Tibial artery (tissue), 4 donors: ENCODE measurements around the gene PCNT.

Source experiments
- DNase-seq, 2 donors: peaks; one replicate each; pipeline ENCODE4 v3.0.0-alpha.2; 2019
- H3K27ac ChIP-seq, 2 donors: fragments of 200-600 bp; sonication (generic) in 1 of 2; 1 replicate in 1 of 2; 2 replicates in 1 of 2; pipeline ENCODE4 v1.5.1; 2018 to 2019; ENCODE audit warnings: mild to moderate bottlenecking in 1 of 2
- H3K27me3 ChIP-seq, 2 donors: fragments of 200-600 bp; sonication (generic) in 1 of 2; one replicate each; pipeline versions ENCODE4 v1.5.1 to v1.6.0; 2016 to 2019
- H3K36me3 ChIP-seq, 3 donors: fragments of 200-600 bp; sonication (generic) in 2 of 3; one replicate each; pipeline ENCODE4 v1.5.1; 2016 to 2019; ENCODE audit warnings: mild to moderate bottlenecking in 2 of 3
- H3K4me1 ChIP-seq, 4 donors: fragments of 200-600 bp; sonication (generic) in 2 of 4; 1 replicate in 3 of 4; 2 replicates in 1 of 4; pipeline ENCODE4 v1.5.1; 2016 to 2019
- H3K4me3 ChIP-seq, 2 donors: fragments of 200-600 bp; sonication (generic) in 1 of 2; 1 replicate in 1 of 2; 2 replicates in 1 of 2; pipeline ENCODE4 v1.5.1; 2018 to 2019; ENCODE audit warnings: mild to moderate bottlenecking in 2 of 2
- H3K9me3 ChIP-seq, 3 donors: fragments of 200-600 bp; sonication (generic) in 1 of 3; one replicate each; pipeline ENCODE4 v1.5.1; 2016 to 2019
- CTCF ChIP-seq, 2 experiments: fragments of 200-600 bp in 1 of 2; fragments of 450-650 bp in 1 of 2; IDR thresholded peaks; one replicate each; pipeline ENCODE4 v1.5.1; 2017 to 2019; ENCODE audit warnings: antibody characterized with exemption in 2 of 2, mild to moderate bottlenecking in 1 of 2, moderate library complexity in 1 of 2
- intact Hi-C: fragments of 100-400 bp; cut with DNase I; formaldehyde crosslinking; loops from one replicate; pipeline ENCODE4 v1.15.0; 2023; ENCODE audit warnings: low total_unique reads

The PCNT gene

GRCh38 chr21:46311568-46311967, 12.4 kb upstream of the PCNT start:
- no peaks in the 10 kb centered on the region for H3K9me3 ChIP-seq
- intact Hi-C loops, result no loop called here
- H3K4me3 ChIP-seq, result no peak overlapping the region
- H3K36me3 ChIP-seq, result peaks cover 0 to 13% (median 0%) of the 10 kb centered on the region in 3 donors
- no peaks in the 10 kb centered on the region for H3K27me3 ChIP-seq
- H3K27ac ChIP-seq, result no peak overlapping the region
- no peak for TF ChIP-seq CTCF (IDR thresholded peaks at IDR 0.05)
- no peak for DNase-seq
- no peaks in the 10 kb centered on the region for H3K4me1 ChIP-seq

DNA sequence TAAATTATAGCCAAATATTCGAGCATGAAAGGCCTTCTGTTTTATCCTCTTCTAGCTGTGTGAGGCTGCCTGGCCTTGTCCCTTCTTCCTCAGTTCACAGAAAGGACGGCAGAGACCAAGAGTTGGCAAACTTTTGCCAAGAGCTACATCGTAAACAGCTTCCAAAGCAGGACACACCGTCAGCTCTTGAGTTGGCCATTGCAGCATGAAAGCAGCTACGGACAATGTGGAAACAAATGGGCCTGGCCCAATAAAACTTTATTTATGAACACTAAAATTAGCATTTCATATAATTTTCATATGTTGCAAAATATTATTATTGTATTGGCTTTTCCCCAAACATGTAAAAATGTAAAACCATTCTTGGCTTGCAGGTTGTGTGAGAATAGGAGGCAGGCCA, 11.0 kb upstream of the PCNT start:
- Histone ChIP-seq H3K4me1 (no peaks in the 10 kb centered on the region), H3K27me3 (no peaks in the 10 kb centered on the region), H3K36me3 (peaks cover 0 to 13% (median 0%) of the 10 kb centered on the region in 3 donors), H3K27ac (no peak overlapping the region), H3K9me3 (no peaks in the 10 kb centered on the region), H3K4me3 (no peak overlapping the region)
- no peak for TF ChIP-seq CTCF (IDR thresholded peaks at IDR 0.05)
- intact Hi-C loops, result no loop called here
- DNase-seq, result no peak

GRCh38 chr21:46314441-46315020, 9.4 kb upstream of the PCNT start:
- Histone ChIP-seq H3K27me3 (no peaks in the 10 kb centered on the region), H3K4me1 (no peaks in the 10 kb centered on the region), H3K27ac (no peak overlapping the region), H3K9me3 (no peaks in the 10 kb centered on the region), H3K36me3 (peaks cover 0 to 4% (median 0%) of the 10 kb centered on the region in 3 donors), H3K4me3 (no peak overlapping the region)
- TF ChIP-seq CTCF (IDR thresholded peaks at IDR 0.05), result no peak
- intact Hi-C loops, result no loop called here
- no peak for DNase-seq

- no peak for TF ChIP-seq CTCF (IDR thresholded peaks at IDR 0.05)
- no peak for DNase-seq
- Histone ChIP-seq H3K4me3 (no peak overlapping the region), H3K27ac (no peak overlapping the region), H3K9me3 (no peaks in the 10 kb centered on the region), H3K27me3 (no peaks in the 10 kb centered on the region), H3K4me1 (peaks cover 0 to 3% (median 0%) of the 10 kb centered on the region in 4 donors), H3K36me3 (peaks cover 0 to 4% (median 0%) of the 10 kb centered on the region in 3 donors)
- intact Hi-C loops, result no loop called here
These were observed 7.1 kb upstream of the PCNT start for GRCh38 chr21:46316708-46317324.

DNA sequence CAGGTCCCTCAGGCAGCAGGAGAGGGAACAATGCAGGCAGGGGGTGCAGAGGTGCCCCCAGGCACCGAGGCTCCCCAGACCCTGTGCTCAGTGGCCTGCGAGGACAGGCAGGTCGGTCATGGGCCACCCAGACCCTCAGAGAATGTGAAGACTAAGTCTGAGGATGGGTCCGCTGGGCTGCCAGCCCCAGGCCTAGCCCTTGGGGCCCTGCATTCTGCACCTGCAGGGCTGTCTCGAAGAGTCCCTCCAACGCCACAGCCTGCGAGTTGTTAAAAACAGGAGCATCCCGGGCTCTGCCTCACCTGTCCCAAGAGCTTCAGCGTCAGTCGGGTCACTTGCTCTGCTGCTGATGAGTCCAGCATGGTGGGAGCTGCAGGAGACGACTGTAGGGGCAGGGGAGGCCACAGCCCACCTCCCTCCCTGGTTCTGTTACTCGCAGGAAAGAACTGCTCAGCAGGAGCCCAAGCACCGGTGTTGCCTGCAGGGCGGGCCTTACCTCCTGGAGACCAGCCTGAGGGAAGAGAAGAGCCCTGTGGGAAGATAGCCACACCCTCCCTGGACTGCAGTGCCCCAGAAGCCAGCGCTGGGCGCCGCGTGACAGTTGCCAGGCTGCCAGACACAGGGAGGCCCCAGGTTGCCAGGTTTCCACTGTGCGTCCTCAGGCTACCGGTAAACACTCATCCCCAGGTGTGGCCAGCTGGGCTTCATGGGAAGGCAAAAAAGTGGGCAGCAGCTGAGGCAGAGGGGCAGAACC, 6.1 kb upstream of the PCNT start:
- H3K4me1 ChIP-seq, result peaks cover 0 to 13% (median 9%) of the 10 kb centered on the region in 4 donors
- TF ChIP-seq CTCF (IDR thresholded peaks at IDR 0.05), result no peak
- no peak for DNase-seq
- peaks cover 0 to 4% (median 0%) of the 10 kb centered on the region in 3 donors for H3K36me3 ChIP-seq
- intact Hi-C loops, result no loop called here
- no peaks in the 10 kb centered on the region for H3K9me3 ChIP-seq
- no peaks in the 10 kb centered on the region for H3K27me3 ChIP-seq
- no peak overlapping the region for H3K27ac ChIP-seq
- H3K4me3 ChIP-seq, result no peak overlapping the region
